Mucosa of stomach (tissue), 1 donor: ENCODE data around the gene ESRRB.

Experiments used
- H3K27me3 ChIP-seq: one replicate; pipeline ENCODE4 v1.7.0; 2013; ENCODE audit warnings: mild to moderate bottlenecking, low read length; ENCODE audit not compliant: control insufficient read depth, insufficient read depth
- H3K36me3 ChIP-seq: one replicate; pipeline ENCODE4 v1.7.0; 2013; ENCODE audit warnings: low read length; ENCODE audit not compliant: control insufficient read depth, insufficient read depth
- H3K4me1 ChIP-seq: one replicate; pipeline ENCODE4 v1.7.0; 2013; ENCODE audit warnings: mild to moderate bottlenecking, low read length; ENCODE audit not compliant: control insufficient read depth, insufficient read depth
- H3K4me3 ChIP-seq: one replicate; pipeline ENCODE4 v1.7.0; 2013; ENCODE audit warnings: low read length
- H3K9ac ChIP-seq: one replicate; pipeline ENCODE4 v1.7.0; 2013; ENCODE audit warnings: mild to moderate bottlenecking, low read length, moderate library complexity
- H3K9me3 ChIP-seq: one replicate; pipeline ENCODE4 v1.7.0; 2013; ENCODE audit warnings: mild to moderate bottlenecking, low read length, moderate library complexity; ENCODE audit not compliant: control insufficient read depth
- donor health status: Pancreatic carcinoma.

ESRRB gene

DNA sequence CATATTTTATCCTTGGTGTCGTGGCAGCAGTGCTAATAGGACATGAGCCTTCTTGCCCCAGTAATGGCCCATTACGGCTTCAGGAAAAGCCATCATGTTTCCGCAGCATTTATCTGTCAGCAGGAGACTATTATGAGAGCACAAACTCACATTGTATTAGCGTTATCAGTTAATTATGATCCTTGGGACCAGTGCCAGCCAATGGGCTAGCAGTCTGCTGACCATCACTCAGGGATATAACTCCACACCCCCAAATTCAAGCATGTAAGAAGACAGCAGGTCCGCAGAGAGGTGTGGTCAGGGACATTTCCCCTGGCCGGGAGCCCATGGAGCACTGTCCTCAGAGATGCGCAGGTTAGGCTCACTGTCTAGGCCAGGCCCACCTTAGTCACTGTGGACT, 4.9 kb upstream of the ESRRB start:
- no peaks in the 10 kb centered on the region for H3K4me1 ChIP-seq
- H3K27me3 ChIP-seq = peaks cover 21% of the 10 kb centered on the region
- H3K9me3 ChIP-seq = no peaks in the 10 kb centered on the region
- no peaks in the 10 kb centered on the region for H3K36me3 ChIP-seq
- no peak overlapping the region for H3K4me3 ChIP-seq
- H3K9ac ChIP-seq = no peak overlapping the region

DNA sequence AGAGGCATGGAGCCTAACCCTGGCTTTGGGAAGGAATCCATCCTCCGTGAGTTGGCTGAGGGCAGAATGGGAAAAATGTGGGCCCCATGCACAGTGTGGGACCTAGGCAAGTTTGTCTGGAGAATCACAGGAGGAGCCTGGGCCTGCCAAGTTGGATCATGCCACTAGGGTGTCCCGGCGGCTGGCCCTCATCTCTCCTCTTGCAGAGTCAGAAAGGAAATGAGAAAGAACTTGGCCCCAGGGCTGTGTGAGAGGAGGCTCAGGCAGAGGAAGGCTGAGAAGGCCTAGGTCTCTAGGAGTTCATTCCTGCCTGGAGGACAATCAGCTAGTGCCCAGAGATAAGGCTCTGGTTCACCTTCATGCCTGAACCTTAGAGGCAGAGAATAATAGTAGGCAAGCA, 2.5 kb upstream of the ESRRB start:
- Histone ChIP-seq H3K9ac (no peak overlapping the region), H3K9me3 (no peaks in the 10 kb centered on the region), H3K4me3 (no peak overlapping the region), H3K36me3 (no peaks in the 10 kb centered on the region), H3K4me1 (peaks cover 5% of the 10 kb centered on the region), H3K27me3 (peaks cover 45% of the 10 kb centered on the region)

DNA sequence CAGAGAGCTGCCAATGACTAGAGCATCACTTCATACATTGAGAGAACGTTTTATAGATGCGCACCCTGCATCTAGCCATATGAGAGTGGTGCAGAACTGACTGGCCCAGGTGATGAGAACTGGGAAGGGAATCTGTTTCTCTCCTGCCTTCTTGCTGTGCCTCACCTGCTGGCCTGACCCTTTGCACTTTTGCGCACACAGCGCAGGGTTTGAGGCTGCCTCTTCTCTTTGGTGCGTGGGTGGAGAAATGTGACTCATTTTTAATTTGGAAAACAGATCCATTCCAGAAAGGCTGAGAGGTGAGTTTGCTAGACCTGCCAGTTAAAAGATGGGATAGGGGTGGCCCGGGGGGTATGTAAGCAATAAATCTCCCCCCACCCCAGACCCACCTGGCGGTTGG, 453 bp upstream of the ESRRB start:
- Histone ChIP-seq H3K9ac (no peak overlapping the region), H3K4me1 (peaks cover 5% of the 10 kb centered on the region), H3K36me3 (no peaks in the 10 kb centered on the region), H3K9me3 (no peaks in the 10 kb centered on the region), H3K4me3 (no peak overlapping the region), H3K27me3 (peaks cover 64% of the 10 kb centered on the region)

DNA sequence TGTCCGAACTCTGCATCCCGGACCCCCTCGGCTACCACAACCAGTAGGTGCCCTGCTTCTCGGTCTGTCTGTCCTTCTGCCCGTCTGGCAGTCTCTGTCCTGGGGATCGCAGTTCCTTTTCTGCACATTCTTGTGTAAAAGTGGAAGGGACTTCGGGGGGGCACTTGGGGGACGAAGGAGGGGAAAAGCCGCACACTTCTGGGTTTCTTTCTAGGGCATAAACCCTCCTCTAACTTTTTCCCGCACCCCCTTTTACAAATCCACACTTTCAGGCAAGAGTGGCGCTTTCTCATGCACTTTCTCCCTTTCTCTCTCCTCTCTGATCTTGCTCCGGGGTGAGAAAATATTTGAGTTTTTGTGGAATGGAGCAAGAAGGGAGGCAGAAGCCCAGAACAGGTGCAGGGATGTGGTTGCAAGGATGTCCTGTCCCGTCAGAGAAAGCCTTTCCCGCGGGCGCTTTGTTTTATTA, 506 bp downstream of the ESRRB start:
- H3K27me3 ChIP-seq = peaks cover 73% of the 10 kb centered on the region
- H3K4me3 ChIP-seq = no peak overlapping the region
- peaks cover 5% of the 10 kb centered on the region for H3K4me1 ChIP-seq
- no peak overlapping the region for H3K9ac ChIP-seq
- H3K36me3 ChIP-seq = no peaks in the 10 kb centered on the region
- no peaks in the 10 kb centered on the region for H3K9me3 ChIP-seq

DNA sequence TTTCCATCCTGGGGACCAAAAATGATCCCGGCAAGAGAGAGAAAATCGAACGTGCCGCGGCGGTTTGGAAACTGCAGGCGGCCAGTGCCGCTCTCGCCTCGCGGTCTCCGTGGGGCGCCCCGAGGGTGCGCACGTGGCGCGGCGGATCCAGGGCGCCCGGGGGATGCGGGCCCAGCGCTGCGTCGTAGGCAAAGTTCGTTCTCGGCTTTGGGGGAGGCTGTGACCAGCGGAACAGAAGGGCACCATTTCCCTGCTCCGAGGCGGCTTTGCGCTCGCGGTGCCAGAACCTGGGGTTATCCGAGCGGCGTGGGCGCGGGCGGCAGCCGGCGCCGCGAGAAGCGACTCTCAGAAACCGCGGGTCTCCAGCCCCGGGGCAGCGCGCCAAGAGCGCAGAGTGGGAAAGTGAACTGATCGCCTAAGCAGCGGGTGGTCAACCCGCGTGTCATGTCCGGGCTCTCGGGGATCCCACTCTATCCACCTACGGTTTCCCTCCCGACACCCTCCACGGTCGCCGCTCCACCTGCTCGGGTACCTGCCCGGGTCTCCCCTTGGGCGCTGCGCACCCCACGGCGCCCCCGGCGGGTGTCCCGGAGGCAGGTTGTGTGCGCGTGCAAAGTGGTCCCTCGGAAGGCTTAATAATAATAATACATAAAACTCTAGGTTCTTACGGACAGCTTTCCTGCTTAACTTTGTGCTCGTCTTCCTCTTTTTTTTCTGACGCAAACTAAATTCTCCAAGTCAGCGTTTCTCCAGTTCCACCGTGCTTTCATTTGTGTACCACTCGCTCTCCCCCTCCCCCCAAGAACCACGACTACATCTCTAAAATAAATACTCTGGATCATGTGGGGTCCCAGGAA, 1.2 kb downstream of the ESRRB start:
- H3K27me3 ChIP-seq = peaks cover 75% of the 10 kb centered on the region

DNA sequence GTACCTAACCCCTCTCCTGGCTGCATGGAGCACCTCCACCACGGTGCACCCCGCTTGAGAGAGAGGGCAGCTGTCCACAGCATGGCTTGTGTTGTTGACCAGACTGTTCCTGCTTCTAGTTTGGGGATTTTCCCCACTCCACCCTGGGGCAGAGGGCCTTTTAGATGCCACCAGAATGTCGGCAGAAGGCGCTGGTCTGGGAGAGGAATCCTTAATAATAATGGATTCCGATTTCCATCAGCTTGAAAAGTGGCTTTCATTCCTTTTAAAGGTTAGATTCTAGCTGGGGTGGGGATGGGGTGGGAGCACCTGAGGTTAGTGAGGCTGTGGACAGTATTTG, 1.8 kb downstream of the ESRRB start:
- Histone ChIP-seq H3K36me3 (no peaks in the 10 kb centered on the region), H3K4me3 (no peak overlapping the region), H3K9ac (no peak overlapping the region), H3K27me3 (peaks cover 79% of the 10 kb centered on the region), H3K9me3 (no peaks in the 10 kb centered on the region), H3K4me1 (peaks cover 5% of the 10 kb centered on the region)

More for the DNA sequence above, 1.2 kb downstream of the ESRRB start:
- H3K36me3 ChIP-seq = no peaks in the 10 kb centered on the region
- H3K9ac ChIP-seq = no peak overlapping the region
- peaks cover 5% of the 10 kb centered on the region for H3K4me1 ChIP-seq
- H3K4me3 ChIP-seq = no peak overlapping the region
- no peaks in the 10 kb centered on the region for H3K9me3 ChIP-seq

DNA sequence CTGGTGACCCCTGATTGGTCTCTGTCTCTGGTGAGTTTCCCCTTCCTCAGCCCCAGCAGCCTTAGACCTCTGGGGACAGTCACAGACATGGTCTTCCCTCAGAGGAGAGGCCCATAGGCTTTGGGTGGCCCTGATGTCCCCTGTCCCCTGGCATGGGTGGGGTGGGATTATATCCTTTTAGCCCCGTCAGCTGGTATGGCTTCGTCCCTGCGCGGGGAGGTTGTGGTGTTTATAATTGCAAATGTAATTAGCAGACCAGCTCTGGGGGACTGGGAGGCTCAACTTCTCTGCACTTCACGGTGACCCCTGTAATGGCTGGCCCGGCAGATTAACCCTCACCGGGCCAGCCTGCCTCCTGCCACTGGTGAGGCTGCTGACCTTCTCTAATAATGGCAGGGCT, 5.1 kb downstream of the ESRRB start:
- Histone ChIP-seq H3K9ac (no peak overlapping the region), H3K9me3 (no peaks in the 10 kb centered on the region), H3K4me3 (no peak overlapping the region), H3K36me3 (no peaks in the 10 kb centered on the region), H3K27me3 (peaks cover 81% of the 10 kb centered on the region), H3K4me1 (peaks cover 5% of the 10 kb centered on the region)

DNA sequence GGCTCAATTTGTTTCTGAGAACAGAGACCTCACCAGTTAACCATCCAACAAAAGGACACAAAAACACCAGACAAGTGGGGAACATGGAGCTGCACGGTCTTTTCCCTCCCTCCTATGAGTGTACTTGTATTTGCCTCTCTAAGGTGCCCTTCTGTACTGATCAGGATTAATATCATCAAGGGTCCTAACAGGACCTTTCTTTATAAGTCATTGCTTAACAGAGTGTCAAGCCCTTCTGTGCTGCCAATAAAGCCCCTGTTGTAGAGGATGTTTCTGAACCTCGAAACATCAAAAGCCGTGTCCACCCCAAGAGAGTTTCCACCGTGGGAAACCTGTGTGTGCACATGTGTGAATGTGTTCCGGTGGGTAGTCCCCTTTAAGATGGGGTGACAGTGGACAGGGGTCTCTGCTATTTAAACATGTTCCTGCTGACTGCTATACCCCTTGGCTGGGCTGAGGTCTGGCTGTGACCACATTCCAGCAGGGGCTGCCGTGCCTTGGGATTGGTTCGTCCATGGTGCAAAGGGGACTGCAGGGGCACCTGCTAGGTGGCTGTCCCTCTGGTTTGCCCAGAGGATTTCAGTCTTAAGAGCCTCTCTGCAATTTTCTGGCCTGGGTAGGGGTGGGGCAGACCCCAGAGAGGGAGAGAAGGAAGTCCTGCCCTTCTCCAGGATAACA, 6.0 kb downstream of the ESRRB start:
- Histone ChIP-seq H3K9ac (no peak overlapping the region), H3K9me3 (no peaks in the 10 kb centered on the region), H3K27me3 (peaks cover 75% of the 10 kb centered on the region), H3K4me3 (no peak overlapping the region), H3K36me3 (no peaks in the 10 kb centered on the region), H3K4me1 (no peaks in the 10 kb centered on the region)

DNA sequence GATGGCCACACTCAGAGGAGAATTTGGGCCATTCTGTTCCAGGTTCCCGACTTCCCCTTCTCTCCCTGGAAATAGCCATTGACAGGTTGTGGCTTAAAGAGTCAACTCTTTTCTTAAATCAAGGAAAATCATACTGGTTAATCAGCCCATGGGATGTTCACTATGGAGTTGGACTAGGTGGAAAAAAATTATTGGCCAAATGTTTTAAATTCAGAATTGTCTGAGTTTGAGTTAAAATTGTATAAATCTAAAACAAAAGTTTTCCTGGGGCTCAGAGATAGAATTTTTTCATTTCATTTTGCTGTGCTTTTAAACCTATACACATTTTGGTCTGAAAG, 6.5 kb downstream of the ESRRB start:
- H3K4me3 ChIP-seq = no peak overlapping the region
- H3K36me3 ChIP-seq = no peaks in the 10 kb centered on the region
- peaks cover 75% of the 10 kb centered on the region for H3K27me3 ChIP-seq
- H3K9me3 ChIP-seq = no peaks in the 10 kb centered on the region
- H3K9ac ChIP-seq = no peak overlapping the region
- H3K4me1 ChIP-seq = no peaks in the 10 kb centered on the region

DNA sequence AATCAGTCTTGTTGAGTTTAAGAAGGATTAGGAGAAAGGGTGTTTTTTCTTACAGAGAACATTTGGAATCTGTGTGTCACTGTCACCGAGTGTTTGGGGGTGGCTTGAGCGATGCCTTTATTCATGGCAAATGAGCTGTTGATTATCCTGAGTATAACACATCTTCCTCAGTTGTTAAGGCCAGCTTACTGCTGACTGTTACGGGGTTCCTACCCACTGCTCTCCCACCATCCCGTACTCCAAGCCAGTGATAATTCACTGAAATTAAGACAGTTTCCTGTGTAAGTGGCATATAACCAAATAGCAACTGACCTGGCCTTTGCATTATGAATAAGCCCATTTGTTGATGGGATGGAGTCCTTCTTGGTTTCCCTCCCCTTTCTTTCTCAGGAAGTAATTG, 9.5 kb downstream of the ESRRB start:
- H3K9me3 ChIP-seq = no peaks in the 10 kb centered on the region
- H3K4me3 ChIP-seq = no peak overlapping the region
- H3K36me3 ChIP-seq = no peaks in the 10 kb centered on the region
- no peak overlapping the region for H3K9ac ChIP-seq
- no peaks in the 10 kb centered on the region for H3K4me1 ChIP-seq
- H3K27me3 ChIP-seq = peaks cover 48% of the 10 kb centered on the region

DNA sequence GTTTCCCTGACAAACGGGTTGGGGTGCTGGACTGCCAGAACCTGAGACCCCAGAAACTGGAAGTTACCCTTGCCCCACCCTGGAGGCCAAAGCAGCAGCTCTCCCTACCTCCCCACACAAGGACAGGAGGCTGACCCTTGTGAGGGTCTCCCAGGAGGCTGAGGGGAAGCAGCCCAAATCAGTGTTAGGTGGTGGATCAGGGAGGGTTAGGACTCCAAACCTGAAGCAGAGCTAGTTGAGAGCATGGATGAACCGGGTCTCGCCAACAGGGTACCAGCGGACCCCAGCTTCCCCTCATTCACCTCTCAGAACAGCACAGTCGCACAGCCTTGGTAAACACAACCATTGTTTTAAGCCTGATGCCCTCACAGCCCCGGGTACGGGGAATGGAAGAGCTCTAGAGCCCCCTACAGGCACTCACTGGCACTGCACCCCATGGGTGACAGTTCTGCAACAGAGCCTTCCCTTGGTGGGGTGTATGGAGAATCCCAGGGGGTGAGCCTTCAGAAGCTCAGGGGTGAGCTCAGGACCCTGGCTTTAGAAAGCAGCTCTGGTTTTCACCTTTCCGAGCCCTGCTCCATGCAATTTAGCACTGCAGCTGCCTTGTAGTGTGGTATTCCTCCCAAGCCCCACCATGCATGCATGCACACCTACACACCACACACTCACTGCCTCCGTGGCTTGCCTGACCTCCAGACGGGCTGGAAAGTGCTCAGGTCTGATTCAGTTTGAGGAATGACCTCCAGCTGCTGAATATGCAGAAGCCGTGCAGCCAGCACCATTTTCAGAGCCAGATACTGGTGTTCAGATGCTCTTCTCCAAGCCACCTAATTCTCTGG, 11.2 kb downstream of the ESRRB start:
- Histone ChIP-seq H3K36me3 (no peaks in the 10 kb centered on the region), H3K4me3 (no peak overlapping the region), H3K9me3 (no peaks in the 10 kb centered on the region), H3K9ac (no peak overlapping the region), H3K27me3 (peaks cover 35% of the 10 kb centered on the region), H3K4me1 (no peaks in the 10 kb centered on the region)

DNA sequence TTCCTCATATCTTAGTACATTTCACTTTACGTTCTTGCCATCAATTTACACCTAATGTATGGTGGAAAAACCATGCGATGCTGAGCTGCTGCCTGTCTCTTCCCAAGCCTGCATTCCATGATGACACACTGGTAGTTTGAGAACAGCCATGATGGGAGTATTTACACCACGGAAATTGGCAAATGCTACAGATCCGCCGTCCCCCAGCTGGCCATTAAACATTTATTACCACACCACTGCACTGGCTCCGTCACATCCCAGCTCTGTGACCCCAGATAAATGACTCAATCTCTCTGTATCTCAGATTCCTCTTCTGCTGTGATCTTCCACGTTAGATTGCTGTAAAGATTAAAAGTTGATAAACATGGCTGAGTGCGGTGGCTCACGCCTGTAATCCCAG, 13.9 kb downstream of the ESRRB start:
- H3K4me1 ChIP-seq = no peaks in the 10 kb centered on the region
- H3K27me3 ChIP-seq = peaks cover 10% of the 10 kb centered on the region
- H3K9ac ChIP-seq = no peak overlapping the region
- H3K36me3 ChIP-seq = no peaks in the 10 kb centered on the region
- H3K9me3 ChIP-seq = no peaks in the 10 kb centered on the region
- no peak overlapping the region for H3K4me3 ChIP-seq
